ENCODE results near the gene LRRC39. TPM values are rescaled to one million over a fixed set of nuclear protein-coding genes. Genes with fewer than 3 reads are reported as not detected.
A peak's percentile ranks its signal among the peaks of the same experiment; 100 is the strongest.

Gene LRRC39
- total RNA-seq, 1 experiment from 2014 or later = not detected

- Mint-ChIP-seq H3K36me3 (ENCODE audit: insufficient read depth, unreplicated experiment) (peaks cover 23% of the 10 kb centered on the region), H3K9me3 (ENCODE audit: unreplicated experiment) (no peaks in the 10 kb centered on the region), H3K27me3 (ENCODE audit: insufficient read depth, unreplicated experiment) (no peaks in the 10 kb centered on the region), H3K4me1 (ENCODE audit: low read depth, unreplicated experiment) (no peaks in the 10 kb centered on the region), H3K4me3 (ENCODE audit: unreplicated experiment) (no peak overlapping the region), H3K27ac (ENCODE audit: unreplicated experiment) (no peak overlapping the region)
- POLR2A ChIA-PET = no interaction called here
- H3K9me3 ChIP-seq = no peaks in the 10 kb centered on the region
- no peak overlapping the region for H3K4me3 ChIP-seq (ENCODE audit: low read depth, low read length)
- no TSS peak for BruUV-seq (replicated peaks)
- DNase-seq = no peak
- H3K27me3 ChIP-seq (replicated peaks; ENCODE audit: control insufficient read depth, insufficient read depth, low read length) = no peaks in the 10 kb centered on the region
- no peaks in the 10 kb centered on the region for H3K36me3 ChIP-seq (ENCODE audit: control insufficient read depth, insufficient read depth, low read length)
- CTCF ChIA-PET = no interaction called here
- TF ChIP-seq CTCF (IDR thresholded peaks at IDR 0.05; ENCODE audit: insufficient read depth in 1 of 2, low read depth in 1 of 2, low read length in 1 of 2, severe bottlenecking in 1 of 2, unreplicated experiment in 1 of 2) = no peak
- H3K4me1 ChIP-seq = no peaks in the 10 kb centered on the region
- intact Hi-C loops (cut with micrococcal nuclease; ENCODE audit: unreplicated experiment) = loop anchor here (5.0 to 10.0 kb wide), 4 partner anchors 132 to 330 kb away; partner anchors contain the start of genes CDC14A and RTCA
Observed at GRCh38 chr1:100134872-100135271, 43.2 kb downstream of the LRRC39 start.

- Mint-ChIP-seq H3K4me3 (ENCODE audit: unreplicated experiment) (peak within 1 kb of the TSS; percentile 98), H3K9me3 (ENCODE audit: unreplicated experiment) (no peaks in the 10 kb centered on the region), H3K27ac (ENCODE audit: unreplicated experiment) (peak within 1 kb of the TSS; percentile 99), H3K27me3 (ENCODE audit: insufficient read depth, unreplicated experiment) (no peaks in the 10 kb centered on the region), H3K4me1 (ENCODE audit: low read depth, unreplicated experiment) (no peaks in the 10 kb centered on the region), H3K36me3 (ENCODE audit: insufficient read depth, unreplicated experiment) (peaks cover 8% of the 10 kb centered on the region)
- ChIA-PET CTCF (interaction anchor here (0.7 kb wide), 1 partner anchor 327 kb away, joined by 4 read pairs; no protein-coding TSS in a partner anchor), POLR2A (interaction anchor here (0.6 to 1.7 kb wide), 3 partner anchors 95 to 1133 kb away, joined by 5 to 12 read pairs (median 8); partner anchors contain the start of gene RTCA)
- no peak for TF ChIP-seq CTCF (IDR thresholded peaks at IDR 0.05; ENCODE audit: insufficient read depth in 1 of 2, low read depth in 1 of 2, low read length in 1 of 2, severe bottlenecking in 1 of 2, unreplicated experiment in 1 of 2)
- BruUV-seq (replicated peaks) = no TSS peak
- DNase-seq = peak; percentile 91 to 95
- no peaks in the 10 kb centered on the region for H3K4me1 ChIP-seq
- peak within 1 kb of the TSS; percentile 50 for H3K4me3 ChIP-seq (ENCODE audit: low read depth, low read length)
- no peaks in the 10 kb centered on the region for H3K9me3 ChIP-seq
- no peaks in the 10 kb centered on the region for H3K36me3 ChIP-seq (ENCODE audit: control insufficient read depth, insufficient read depth, low read length)
- H3K27me3 ChIP-seq (replicated peaks; ENCODE audit: control insufficient read depth, insufficient read depth, low read length) = no peaks in the 10 kb centered on the region
- intact Hi-C loops (cut with micrococcal nuclease; ENCODE audit: unreplicated experiment) = loop anchor here (2.0 to 10.0 kb wide), 5 partner anchors 94 to 328 kb away; partner anchors contain the start of genes CDC14A and RTCA
Observed at GRCh38 chr1:100132566-100133477, 45.2 kb downstream of the LRRC39 start, which contains the start of the genes SASS6 and TRMT13. Gene SASS6, minus strand, starts transcription at chr1:100132930. Its CDS starts 116 bp downstream, at chr1:100132814. Gene TRMT13, plus strand, starts transcription at chr1:100133163. Its CDS starts 6 bp downstream, at chr1:100133169.

- peak overlapping the region; percentile 50 for H3K4me3 ChIP-seq (ENCODE audit: low read depth, low read length)
- Mint-ChIP-seq H3K27me3 (ENCODE audit: insufficient read depth, unreplicated experiment) (no peaks in the 10 kb centered on the region), H3K36me3 (ENCODE audit: insufficient read depth, unreplicated experiment) (peaks cover 5% of the 10 kb centered on the region), H3K27ac (ENCODE audit: unreplicated experiment) (no peak overlapping the region), H3K9me3 (ENCODE audit: unreplicated experiment) (no peaks in the 10 kb centered on the region), H3K4me3 (ENCODE audit: unreplicated experiment) (peak overlapping the region; percentile 98), H3K4me1 (ENCODE audit: low read depth, unreplicated experiment) (no peaks in the 10 kb centered on the region)
- H3K4me1 ChIP-seq = no peaks in the 10 kb centered on the region
- no peaks in the 10 kb centered on the region for H3K27me3 ChIP-seq (replicated peaks; ENCODE audit: control insufficient read depth, insufficient read depth, low read length)
- ChIA-PET CTCF (no interaction called here), POLR2A (no interaction called here)
- no peaks in the 10 kb centered on the region for H3K36me3 ChIP-seq (ENCODE audit: control insufficient read depth, insufficient read depth, low read length)
- intact Hi-C loops (cut with micrococcal nuclease; ENCODE audit: unreplicated experiment) = loop anchor here (2.0 to 10.0 kb wide), 5 partner anchors 93 to 327 kb away; partner anchors contain the start of genes CDC14A and RTCA
- BruUV-seq (replicated peaks) = no TSS peak
- DNase-seq = no peak
- TF ChIP-seq CTCF (IDR thresholded peaks at IDR 0.05; ENCODE audit: insufficient read depth in 1 of 2, low read depth in 1 of 2, low read length in 1 of 2, severe bottlenecking in 1 of 2, unreplicated experiment in 1 of 2) = no peak
- H3K9me3 ChIP-seq = no peaks in the 10 kb centered on the region
Observed at GRCh38 chr1:100131623-100132022, 46.4 kb downstream of the LRRC39 start.
